Stimulated activated naive B cell treated with anti-CD40 and anti-IgM and Interleukin-4, amounts not matched to agents 10 μg/mL and 1 μg/mL and 100 μg/mL, for 72 hours (primary cell): ENCODE measurements around the gene MINPP1.
A peak's percentile ranks its signal among the peaks of the same experiment; 100 is the strongest.

ENCODE experiments used
- ATAC-seq, 2 donors: fragments of 150-1000 bp; cut with Tn5 transposase; replicated peaks; 2 replicates each; pipeline ENCODE4 v1.10.0; 2021; ENCODE audit warnings: moderate library complexity in 1 of 2
- DNase-seq: peaks from one replicate; pipeline ENCODE4 v3.0.0; 2021
- H3K27ac Mint-ChIP-seq: one replicate; pipeline ENCODE4 v1.8.0; 2022; ENCODE audit warnings: mild to moderate bottlenecking, mixed read lengths
- H3K27me3 Mint-ChIP-seq, 2 donors: one replicate each; pipeline ENCODE4 v1.8.0; 2022; ENCODE audit warnings: mixed read lengths in 2 of 2
- H3K36me3 Mint-ChIP-seq, 2 donors: one replicate each; pipeline ENCODE4 v1.8.0; 2022; ENCODE audit warnings: mixed read lengths in 2 of 2, mild to moderate bottlenecking in 1 of 2
- H3K4me1 Mint-ChIP-seq, 2 donors: one replicate each; pipeline ENCODE4 v1.8.0; 2022; ENCODE audit warnings: mixed read lengths in 2 of 2, mild to moderate bottlenecking in 1 of 2
- H3K4me3 Mint-ChIP-seq, 2 donors: one replicate each; pipeline ENCODE4 v1.8.0; 2022; ENCODE audit warnings: mild to moderate bottlenecking in 2 of 2, mixed read lengths in 2 of 2, moderate library complexity in 1 of 2
- H3K9me3 Mint-ChIP-seq, 2 donors: one replicate each; pipeline ENCODE4 v1.8.0; 2022; ENCODE audit warnings: mixed read lengths in 2 of 2, mild to moderate bottlenecking in 1 of 2

MINPP1 gene

DNA sequence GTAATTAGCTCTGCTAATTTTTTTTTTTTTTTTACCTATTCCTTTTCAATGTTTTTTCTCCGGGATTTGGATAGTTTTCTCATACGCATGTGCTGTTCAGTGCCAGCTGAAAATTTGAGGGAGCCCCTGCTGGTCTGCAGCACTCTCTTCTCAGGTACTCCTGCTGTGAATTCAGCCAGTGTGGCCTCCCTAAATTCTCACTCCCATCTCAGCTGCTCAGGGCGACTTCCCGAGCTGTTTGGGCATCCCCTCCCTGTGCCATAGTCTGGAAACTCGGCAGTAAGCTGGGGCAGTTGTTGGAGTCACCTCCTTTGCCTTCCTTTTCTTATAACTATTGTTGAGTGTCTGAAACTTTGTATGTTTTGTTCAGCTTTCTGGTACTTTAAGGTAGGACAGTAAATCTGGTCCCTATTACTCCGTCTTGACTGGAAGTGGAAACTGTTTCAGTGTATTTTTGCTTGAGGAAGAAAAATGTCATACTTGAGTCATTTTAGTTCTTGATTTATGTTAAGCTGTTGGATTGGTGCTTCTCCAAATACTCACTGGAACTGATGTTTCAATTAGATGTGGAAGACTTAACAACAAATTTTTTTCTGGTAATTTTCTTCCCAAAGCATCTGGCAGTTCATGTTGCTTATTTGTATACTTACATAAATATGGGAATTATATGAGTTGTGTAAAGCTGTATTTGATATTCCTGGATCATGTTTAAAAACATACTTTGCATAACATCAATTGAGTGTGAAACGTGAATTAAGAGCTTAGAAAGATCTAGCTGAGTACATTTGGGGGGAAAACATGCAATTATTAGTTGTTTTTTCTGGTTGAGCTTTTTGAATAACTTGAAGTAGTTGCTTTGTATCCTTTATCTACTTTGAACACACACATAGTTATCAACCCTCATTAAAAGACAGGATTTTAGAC lies 33.7 kb downstream of the MINPP1 start:
- no peak for ATAC-seq
- H3K4me3 Mint-ChIP-seq, result no peak overlapping the region
- peaks cover 3 to 7% of the 10 kb centered on the region in 2 donors for H3K4me1 Mint-ChIP-seq
- no peak overlapping the region for H3K27ac Mint-ChIP-seq
- no peak for DNase-seq
- H3K9me3 Mint-ChIP-seq, result peaks cover 14 to 20% of the 10 kb centered on the region in 2 donors
- H3K36me3 Mint-ChIP-seq, result peaks cover 46 to 51% of the 10 kb centered on the region in 2 donors
- H3K27me3 Mint-ChIP-seq, result no peaks in the 10 kb centered on the region

DNA sequence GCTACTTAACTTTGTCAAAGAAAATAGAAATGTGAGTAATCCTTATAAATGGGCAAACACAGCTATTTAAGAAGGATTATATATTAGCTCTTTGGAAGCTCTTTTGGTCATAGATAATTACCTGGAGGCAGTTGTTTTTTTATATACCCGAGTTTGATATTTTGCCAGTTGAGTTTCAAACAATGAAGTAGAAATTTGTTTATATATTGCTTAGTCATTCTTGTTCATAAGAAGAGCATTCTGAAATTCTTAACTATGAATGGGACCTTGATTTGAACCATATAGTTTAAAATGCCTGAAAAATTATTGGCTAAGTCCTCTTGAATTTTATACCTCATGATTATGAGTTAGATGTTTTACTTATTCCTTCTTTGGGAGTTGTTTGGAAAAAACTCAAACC lies 36.4 kb downstream of the MINPP1 start:
- Mint-ChIP-seq H3K27me3 (no peaks in the 10 kb centered on the region), H3K4me3 (no peak overlapping the region), H3K4me1 (peaks cover 3 to 8% of the 10 kb centered on the region in 2 donors), H3K36me3 (peaks cover 46 to 63% of the 10 kb centered on the region in 2 donors), H3K9me3 (peaks cover 14 to 20% of the 10 kb centered on the region in 2 donors), H3K27ac (no peak overlapping the region)
- DNase-seq (no peak), ATAC-seq (no peak)

DNA sequence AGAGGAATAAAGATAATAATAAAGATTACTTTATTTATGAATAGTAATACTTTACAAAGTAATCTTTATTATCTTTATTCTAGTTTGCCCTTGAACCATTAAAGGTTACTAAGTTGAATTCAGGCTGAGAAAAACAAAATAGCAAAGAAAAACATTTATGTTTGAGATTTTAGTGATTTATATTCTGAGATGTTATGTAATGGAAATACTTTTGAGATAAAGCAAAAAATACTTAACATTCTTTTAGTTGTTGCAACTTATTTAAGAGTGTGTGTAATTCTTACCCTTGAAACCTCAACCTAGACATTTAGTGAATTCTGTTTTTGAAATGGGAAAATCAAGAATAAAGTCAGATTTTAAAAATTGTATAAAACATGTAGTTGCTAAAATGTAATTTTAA lies 40.0 kb downstream of the MINPP1 start:
- H3K27ac Mint-ChIP-seq, result no peak overlapping the region
- H3K4me1 Mint-ChIP-seq, result peaks cover 0 to 6% of the 10 kb centered on the region in 2 donors
- H3K9me3 Mint-ChIP-seq, result peaks cover 14 to 20% of the 10 kb centered on the region in 2 donors
- ATAC-seq (no peak), DNase-seq (no peak)
- H3K36me3 Mint-ChIP-seq, result peaks cover 35 to 47% of the 10 kb centered on the region in 2 donors
- no peaks in the 10 kb centered on the region for H3K27me3 Mint-ChIP-seq
- H3K4me3 Mint-ChIP-seq, result no peak overlapping the region

DNA sequence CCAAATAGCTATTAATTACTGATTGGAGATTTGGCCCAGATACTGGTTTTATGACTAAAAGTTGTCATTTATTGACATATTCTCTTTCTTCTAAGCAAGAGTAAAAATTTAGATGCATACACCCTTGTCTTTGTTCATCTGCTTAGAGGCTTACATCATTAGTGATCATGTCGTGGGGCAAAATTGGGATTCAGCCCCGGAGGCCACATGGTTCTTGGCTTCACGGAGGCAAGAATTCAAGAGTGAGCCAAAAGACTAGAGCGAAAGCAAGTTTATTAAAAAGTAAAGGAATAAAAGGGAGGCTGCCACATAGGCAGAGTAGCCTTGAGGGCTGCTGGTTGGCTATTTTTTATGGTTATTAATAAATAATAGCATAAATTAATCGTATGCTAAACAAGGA lies 41.1 kb downstream of the MINPP1 start:
- Mint-ChIP-seq H3K36me3 (peaks cover 29 to 41% of the 10 kb centered on the region in 2 donors), H3K27ac (no peak overlapping the region), H3K27me3 (no peaks in the 10 kb centered on the region), H3K4me1 (peaks cover 0 to 2% of the 10 kb centered on the region in 2 donors), H3K4me3 (no peak overlapping the region), H3K9me3 (peaks cover 14 to 20% of the 10 kb centered on the region in 2 donors)
- DNase-seq, result no peak
- ATAC-seq, result no peak

DNA sequence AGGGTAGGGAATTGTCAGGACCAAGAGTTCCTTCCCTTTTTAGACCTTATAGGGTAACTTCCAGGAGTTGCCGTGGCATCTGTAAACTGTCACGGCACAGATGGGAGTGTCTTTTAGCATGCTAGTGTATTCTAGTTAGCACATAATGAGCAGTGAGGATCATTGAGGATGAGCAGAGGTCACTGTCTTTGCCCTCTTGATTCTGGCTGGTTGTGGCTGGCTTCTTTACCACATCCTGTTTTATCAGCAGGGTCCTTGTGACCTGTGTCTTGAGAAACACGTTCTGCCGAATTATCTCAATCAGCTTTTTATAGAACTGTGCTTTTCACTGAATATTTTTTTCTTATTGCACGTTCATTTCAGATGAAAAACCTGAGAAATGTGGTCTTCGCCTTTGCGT lies 41.5 kb downstream of the MINPP1 start:
- H3K36me3 Mint-ChIP-seq, result peaks cover 29 to 43% of the 10 kb centered on the region in 2 donors
- no peak overlapping the region for H3K4me3 Mint-ChIP-seq
- peaks cover 0 to 2% of the 10 kb centered on the region in 2 donors for H3K4me1 Mint-ChIP-seq
- H3K9me3 Mint-ChIP-seq, result peaks cover 14 to 20% of the 10 kb centered on the region in 2 donors
- no peak for DNase-seq
- H3K27me3 Mint-ChIP-seq, result no peaks in the 10 kb centered on the region
- ATAC-seq, result peak in 1 of 2 donors; percentile 58
- H3K27ac Mint-ChIP-seq, result no peak overlapping the region

DNA sequence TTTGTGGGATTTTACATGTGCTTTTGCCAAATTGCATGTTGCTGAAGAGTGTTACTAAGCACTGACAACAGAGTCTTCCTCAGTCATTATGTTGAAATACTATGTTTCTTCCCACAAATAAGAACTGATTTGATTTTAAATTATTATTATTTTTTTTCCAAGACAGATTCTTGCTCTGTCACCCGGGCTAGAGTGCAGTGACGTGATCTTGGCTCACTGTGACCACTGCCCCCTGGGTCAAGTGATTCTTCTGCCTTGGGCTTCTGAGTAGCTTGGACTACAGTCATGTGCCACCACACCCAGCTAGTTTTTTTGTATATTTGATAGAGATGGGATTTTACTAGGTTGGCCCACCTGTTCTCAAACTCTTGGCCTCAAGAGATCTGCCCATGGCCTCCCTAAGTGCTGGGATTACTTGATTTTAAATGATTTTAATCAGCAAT lies 42.3 kb downstream of the MINPP1 start:
- H3K4me3 Mint-ChIP-seq, result no peak overlapping the region
- H3K27ac Mint-ChIP-seq, result no peak overlapping the region
- H3K4me1 Mint-ChIP-seq, result peaks cover 0 to 2% of the 10 kb centered on the region in 2 donors
- H3K27me3 Mint-ChIP-seq, result no peaks in the 10 kb centered on the region
- DNase-seq, result no peak
- H3K36me3 Mint-ChIP-seq, result peaks cover 23 to 36% of the 10 kb centered on the region in 2 donors
- no peak for ATAC-seq
- peaks cover 12 to 14% of the 10 kb centered on the region in 2 donors for H3K9me3 Mint-ChIP-seq

DNA sequence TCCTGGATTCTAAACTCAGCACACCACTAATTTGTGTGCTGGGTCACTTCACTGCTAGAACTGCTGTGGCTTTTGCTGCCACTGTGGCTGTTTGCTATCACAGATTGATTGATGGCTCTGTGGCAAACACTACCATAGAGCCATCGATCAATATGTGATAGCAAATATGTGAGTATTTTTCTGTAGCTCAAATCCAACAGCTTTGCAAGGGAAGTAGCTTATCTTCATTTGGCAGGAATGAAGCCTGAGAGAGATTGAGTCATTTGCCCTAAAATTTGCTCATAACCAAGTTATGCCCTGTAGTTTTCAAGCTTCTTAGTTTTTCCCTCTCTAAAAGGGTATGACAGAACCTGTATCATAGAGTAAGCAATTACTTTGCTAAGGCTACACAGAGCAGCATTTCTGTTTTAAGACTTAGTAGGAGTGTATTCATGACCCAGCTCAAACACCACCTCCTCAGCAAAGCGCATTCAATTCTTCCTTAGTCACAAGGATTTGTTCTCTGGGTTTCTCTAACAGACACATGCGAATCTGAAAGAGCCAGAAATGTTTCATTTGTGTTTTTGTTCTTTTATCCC lies 43.1 kb downstream of the MINPP1 start:
- Mint-ChIP-seq H3K27ac (no peak overlapping the region), H3K27me3 (no peaks in the 10 kb centered on the region), H3K9me3 (peaks cover 5% of the 10 kb centered on the region in 2 donors), H3K4me3 (no peak overlapping the region), H3K4me1 (peaks cover 0 to 2% of the 10 kb centered on the region in 2 donors), H3K36me3 (peaks cover 21 to 34% of the 10 kb centered on the region in 2 donors)
- ATAC-seq, result no peak
- DNase-seq, result no peak

DNA sequence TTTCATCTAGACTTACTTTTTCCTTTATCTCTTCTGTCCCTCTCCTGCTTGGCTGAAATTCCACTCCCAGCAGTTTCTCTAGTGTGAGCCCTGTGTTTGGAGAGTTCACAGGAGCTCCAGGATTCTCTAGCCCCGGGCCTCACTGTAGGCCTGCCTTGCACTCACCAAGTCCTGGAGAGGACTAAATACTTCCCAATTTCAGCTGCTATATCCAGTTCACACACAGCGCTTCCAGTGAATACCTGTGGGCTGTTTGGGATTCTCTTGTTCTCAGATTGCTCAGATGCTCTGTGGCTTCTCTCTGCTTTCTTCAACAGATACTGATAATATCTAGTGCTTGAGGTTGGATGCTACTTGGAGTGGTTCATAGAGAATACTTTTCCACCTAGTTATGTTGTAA lies 46.0 kb downstream of the MINPP1 start:
- Mint-ChIP-seq H3K27ac (no peak overlapping the region), H3K4me1 (peaks cover 0 to 2% of the 10 kb centered on the region in 2 donors), H3K27me3 (no peaks in the 10 kb centered on the region), H3K36me3 (peaks cover 15 to 25% of the 10 kb centered on the region in 2 donors), H3K4me3 (no peak overlapping the region), H3K9me3 (peaks cover 0 to 1% of the 10 kb centered on the region in 2 donors)
- DNase-seq (no peak), ATAC-seq (no peak)

DNA sequence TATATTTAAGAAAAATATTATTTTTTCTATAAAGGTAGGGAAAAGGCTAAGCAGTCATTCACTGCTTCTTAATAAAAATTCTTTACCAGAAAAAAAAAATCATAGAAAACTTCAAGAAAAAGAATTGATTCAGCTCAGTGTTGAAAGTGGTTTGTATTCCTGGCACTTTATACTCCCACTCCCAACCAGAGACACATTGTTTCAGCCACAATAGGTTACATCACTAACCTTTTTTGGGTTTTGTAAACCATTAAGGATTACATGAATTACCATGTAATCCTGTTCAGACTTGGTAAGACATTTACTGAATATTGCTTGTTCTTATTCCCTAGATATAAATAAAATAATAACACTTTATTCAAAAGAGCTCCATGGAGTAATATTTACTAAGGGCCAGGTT lies 46.6 kb downstream of the MINPP1 start:
- DNase-seq, result no peak
- Mint-ChIP-seq H3K27me3 (no peaks in the 10 kb centered on the region), H3K36me3 (peaks cover 15 to 24% of the 10 kb centered on the region in 2 donors), H3K4me3 (no peak overlapping the region), H3K27ac (no peak overlapping the region), H3K4me1 (no peaks in the 10 kb centered on the region), H3K9me3 (peaks cover 0 to 1% of the 10 kb centered on the region in 2 donors)
- no peak for ATAC-seq

DNA sequence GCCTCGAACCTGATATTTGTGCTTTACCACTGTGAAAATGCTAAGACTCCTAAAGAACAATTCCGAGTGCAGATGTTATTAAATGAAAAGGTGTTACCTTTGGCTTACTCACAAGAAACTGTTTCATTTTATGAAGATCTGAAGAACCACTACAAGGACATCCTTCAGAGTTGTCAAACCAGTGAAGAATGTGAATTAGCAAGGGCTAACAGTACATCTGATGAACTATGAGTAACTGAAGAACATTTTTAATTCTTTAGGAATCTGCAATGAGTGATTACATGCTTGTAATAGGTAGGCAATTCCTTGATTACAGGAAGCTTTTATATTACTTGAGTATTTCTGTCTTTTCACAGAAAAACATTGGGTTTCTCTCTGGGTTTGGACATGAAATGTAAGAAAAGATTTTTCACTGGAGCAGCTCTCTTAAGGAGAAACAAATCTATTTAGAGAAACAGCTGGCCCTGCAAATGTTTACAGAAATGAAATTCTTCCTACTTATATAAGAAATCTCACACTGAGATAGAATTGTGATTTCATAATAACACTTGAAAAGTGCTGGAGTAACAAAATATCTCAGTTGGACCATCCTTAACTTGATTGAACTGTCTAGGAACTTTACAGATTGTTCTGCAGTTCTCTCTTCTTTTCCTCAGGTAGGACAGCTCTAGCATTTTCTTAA lies 47.7 kb downstream of the MINPP1 start:
- no peaks in the 10 kb centered on the region for H3K27me3 Mint-ChIP-seq
- H3K4me1 Mint-ChIP-seq, result no peaks in the 10 kb centered on the region
- H3K27ac Mint-ChIP-seq, result no peak overlapping the region
- H3K36me3 Mint-ChIP-seq, result peaks cover 13 to 21% of the 10 kb centered on the region in 2 donors
- ATAC-seq (no peak), DNase-seq (no peak)
- no peak overlapping the region for H3K4me3 Mint-ChIP-seq
- peaks cover 0 to 1% of the 10 kb centered on the region in 2 donors for H3K9me3 Mint-ChIP-seq

DNA sequence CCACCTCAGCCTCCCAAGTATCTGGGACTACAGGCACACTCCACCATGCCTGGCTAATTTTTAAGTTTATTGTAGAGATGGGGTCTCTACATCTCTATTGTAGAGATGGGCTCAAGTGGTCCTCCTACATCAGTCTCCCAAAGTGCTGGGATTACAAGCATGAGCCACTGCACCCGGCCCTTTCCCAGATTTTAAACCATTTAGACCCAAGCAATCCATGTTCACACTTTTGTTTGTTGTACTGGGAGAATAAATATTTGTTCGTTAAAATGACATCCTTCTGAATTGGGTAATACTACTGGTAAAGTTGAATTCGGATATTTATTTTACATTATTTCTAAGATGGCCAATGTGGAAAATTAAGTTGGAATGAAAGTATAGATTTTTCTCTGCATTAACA lies 52.7 kb downstream of the MINPP1 start:
- H3K9me3 Mint-ChIP-seq, result peaks cover under 1 to 1% of the 10 kb centered on the region in 2 donors
- peaks cover 9 to 11% of the 10 kb centered on the region in 2 donors for H3K36me3 Mint-ChIP-seq
- no peaks in the 10 kb centered on the region for H3K4me1 Mint-ChIP-seq
- H3K27ac Mint-ChIP-seq, result no peak overlapping the region
- H3K27me3 Mint-ChIP-seq, result peaks cover 0 to under 1% of the 10 kb centered on the region in 2 donors
- ATAC-seq, result no peak
- no peak for DNase-seq
- no peak overlapping the region for H3K4me3 Mint-ChIP-seq

DNA sequence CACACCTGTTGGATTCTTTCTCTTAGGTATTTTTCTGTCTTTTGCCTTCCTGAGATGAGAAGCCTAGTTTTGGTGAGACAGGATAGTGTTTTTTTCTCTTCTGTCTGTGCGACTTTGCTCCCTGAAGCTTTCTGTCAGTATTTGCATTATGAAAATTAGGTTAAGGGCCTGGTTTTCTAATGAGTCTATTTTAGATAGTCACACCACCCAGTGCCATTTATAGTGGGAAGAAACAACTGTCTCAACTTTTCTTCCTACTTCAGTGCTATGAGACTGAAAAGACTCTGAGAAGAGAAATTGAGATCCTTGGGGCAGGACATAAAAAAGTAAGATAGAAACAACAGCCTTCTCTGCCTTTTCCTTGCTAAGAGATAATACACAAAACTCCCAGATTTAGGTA lies 53.6 kb downstream of the MINPP1 start:
- ATAC-seq (no peak), DNase-seq (no peak)
- Mint-ChIP-seq H3K4me1 (no peaks in the 10 kb centered on the region), H3K4me3 (no peak overlapping the region), H3K36me3 (peaks cover 7% of the 10 kb centered on the region in 2 donors), H3K27me3 (peaks cover 0 to 6% of the 10 kb centered on the region in 2 donors), H3K9me3 (peaks cover 6% of the 10 kb centered on the region in 2 donors), H3K27ac (no peak overlapping the region)

DNA sequence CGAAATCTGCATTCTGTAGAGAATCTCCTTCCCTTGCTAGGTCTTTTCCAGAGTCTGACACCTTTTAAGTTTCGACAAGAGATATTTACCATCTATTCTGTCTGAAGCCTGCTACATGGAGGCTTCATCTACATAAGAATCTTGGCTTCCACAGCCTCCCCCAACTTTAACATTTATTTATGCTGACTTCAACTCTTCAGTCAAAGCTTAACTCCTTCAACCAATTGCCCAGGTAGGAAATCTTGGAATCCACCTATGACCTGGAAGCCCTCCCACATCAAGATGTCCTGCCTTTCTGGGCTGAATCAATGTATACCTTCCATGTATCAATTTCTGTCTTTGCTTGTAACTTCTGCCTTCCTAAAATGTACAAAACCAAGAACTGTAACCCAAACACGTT lies 54.7 kb downstream of the MINPP1 start:
- Mint-ChIP-seq H3K4me1 (no peaks in the 10 kb centered on the region), H3K27me3 (peaks cover 0 to 6% of the 10 kb centered on the region in 2 donors), H3K36me3 (peaks cover 3% of the 10 kb centered on the region in 2 donors), H3K27ac (no peak overlapping the region), H3K9me3 (peaks cover 4 to 6% of the 10 kb centered on the region in 2 donors), H3K4me3 (no peak overlapping the region)
- no peak for DNase-seq
- ATAC-seq, result no peak

DNA sequence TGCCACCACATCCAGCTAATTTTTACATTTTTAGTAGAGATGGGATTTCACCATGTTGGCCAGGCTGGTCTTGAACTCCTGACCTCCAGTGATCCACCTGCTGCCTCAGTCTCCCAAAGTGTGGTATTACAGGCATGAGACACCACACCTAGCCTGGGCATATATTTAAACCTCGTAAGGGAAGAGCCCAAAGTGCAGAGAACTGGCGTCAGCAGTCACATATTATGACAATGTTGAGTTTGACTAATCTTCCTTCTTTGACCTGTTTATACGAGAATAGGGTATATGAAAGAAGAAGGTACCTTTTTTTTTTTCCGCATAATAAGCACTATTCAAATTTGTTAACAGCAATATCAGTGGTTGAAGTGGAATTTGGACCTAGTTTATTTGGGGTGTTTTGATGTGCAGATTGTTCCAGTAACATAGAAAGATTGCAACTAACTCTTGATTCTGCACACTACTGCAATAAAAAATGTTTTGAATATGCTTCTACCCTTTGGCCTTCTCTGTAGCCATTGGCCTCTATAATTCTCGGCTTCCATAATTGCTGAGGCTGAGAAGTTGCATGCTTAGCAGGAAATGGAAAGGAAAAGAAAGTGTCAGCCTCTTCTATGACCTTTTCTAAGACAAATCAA lies 55.9 kb downstream of the MINPP1 start:
- no peak overlapping the region for H3K27ac Mint-ChIP-seq
- H3K4me3 Mint-ChIP-seq, result no peak overlapping the region
- peaks cover 2 to 13% of the 10 kb centered on the region in 2 donors for H3K27me3 Mint-ChIP-seq
- peaks cover 10 to 16% of the 10 kb centered on the region in 2 donors for H3K9me3 Mint-ChIP-seq
- DNase-seq, result no peak
- peaks cover 5 to 10% of the 10 kb centered on the region in 2 donors for H3K36me3 Mint-ChIP-seq
- H3K4me1 Mint-ChIP-seq, result no peaks in the 10 kb centered on the region
- ATAC-seq, result no peak
